ENCODE results near the gene CLIC3.

DNA sequence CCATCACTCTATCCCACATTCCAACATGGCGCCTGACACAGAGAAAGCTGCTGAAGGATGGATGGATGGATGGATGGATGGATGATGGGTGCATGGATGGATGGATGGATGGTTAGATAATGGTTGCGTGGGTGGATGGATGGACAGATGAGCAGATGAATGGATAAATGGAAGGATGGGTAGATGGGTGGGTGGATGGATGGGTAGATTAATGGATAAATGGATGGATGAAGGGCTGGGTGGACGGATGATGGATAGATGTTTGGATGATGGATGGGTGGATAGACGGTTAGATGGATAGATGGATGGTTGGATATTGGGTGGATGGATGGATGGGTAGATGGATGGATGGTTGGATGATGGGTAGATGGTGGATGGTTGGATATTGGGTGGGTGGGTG lies 39.8 kb downstream of the CLIC3 start:
- TF ChIP-seq, protein P1, sequence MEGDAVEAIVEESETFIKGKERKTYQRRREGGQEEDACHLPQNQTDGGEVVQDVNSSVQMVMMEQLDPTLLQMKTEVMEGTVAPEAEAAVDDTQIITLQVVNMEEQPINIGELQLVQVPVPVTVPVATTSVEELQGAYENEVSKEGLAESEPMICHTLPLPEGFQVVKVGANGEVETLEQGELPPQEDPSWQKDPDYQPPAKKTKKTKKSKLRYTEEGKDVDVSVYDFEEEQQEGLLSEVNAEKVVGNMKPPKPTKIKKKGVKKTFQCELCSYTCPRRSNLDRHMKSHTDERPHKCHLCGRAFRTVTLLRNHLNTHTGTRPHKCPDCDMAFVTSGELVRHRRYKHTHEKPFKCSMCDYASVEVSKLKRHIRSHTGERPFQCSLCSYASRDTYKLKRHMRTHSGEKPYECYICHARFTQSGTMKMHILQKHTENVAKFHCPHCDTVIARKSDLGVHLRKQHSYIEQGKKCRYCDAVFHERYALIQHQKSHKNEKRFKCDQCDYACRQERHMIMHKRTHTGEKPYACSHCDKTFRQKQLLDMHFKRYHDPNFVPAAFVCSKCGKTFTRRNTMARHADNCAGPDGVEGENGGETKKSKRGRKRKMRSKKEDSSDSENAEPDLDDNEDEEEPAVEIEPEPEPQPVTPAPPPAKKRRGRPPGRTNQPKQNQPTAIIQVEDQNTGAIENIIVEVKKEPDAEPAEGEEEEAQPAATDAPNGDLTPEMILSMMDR (IDR thresholded peaks at IDR 0.05; ENCODE audit: low read length) = no peak
- no peak for TF ChIP-seq EZH2 (IDR thresholded peaks at IDR 0.05; ENCODE audit: borderline replicate concordance, low read length)
